GM21528 (cell line): ENCODE measurements around the gene SNX27.
"Not testable (repeated sequence)": the region's sequence is repeated elsewhere in the genome, so short reads cannot be mapped to it uniquely, and the experiment has no call there.

Experiments
- ATAC-seq: cut with Tn5 transposase; IDR thresholded peaks from one replicate; pipeline ENCODE4 v1.9.1; 2021; ENCODE audit warnings: mild to moderate bottlenecking, moderate library complexity; ENCODE audit not compliant: unreplicated experiment, low FRiP score

Gene SNX27

GRCh38 chr1:151596166-151596953, 15.5 kb upstream of the SNX27 start:
- ATAC-seq, result no peak

GRCh38 chr1:151602550-151602949, 9.3 kb upstream of the SNX27 start:
- not testable (repeated sequence) for ATAC-seq

DNA sequence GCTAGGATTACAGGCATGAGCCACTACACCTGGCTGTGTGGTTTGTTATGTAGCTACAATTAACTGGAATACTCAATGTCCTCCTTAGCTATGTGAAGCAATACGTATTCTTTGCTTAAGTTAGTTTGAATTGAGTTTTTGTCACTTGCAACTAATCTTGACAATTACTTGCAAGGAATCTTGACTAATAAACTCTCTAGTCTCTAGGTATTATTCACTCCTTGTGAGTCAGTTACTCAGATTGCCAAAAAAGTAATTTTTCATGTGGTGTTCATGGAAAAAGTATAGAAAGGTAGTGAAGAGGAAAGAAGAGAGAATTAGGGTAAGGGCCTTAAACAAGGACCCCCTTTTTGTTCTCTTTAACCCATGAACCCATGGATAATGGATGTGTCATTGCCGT, 7.6 kb upstream of the SNX27 start:
- ATAC-seq, result no peak

DNA sequence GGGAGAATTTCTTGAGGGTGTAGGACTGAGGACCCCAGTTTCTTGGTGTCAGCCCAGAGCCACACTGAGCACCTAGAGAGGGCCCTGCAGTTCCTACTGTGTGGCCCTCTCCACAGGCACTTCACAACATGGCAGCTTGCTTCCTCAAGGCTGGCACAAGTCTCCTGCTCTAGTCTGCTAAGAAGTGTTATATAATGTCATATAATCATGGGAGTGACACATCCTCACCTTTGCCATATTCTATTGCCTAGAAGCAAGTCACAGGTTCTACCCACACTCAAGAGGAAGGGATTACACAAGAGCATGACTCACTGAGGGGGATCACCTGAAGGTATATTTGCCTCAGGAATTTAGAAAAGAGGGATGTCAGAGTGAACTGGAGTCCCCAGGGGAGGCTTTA, 5.5 kb upstream of the SNX27 start:
- no peak for ATAC-seq

GRCh38 chr1:151606857-151607256, 5.0 kb upstream of the SNX27 start:
- ATAC-seq, result no peak

DNA sequence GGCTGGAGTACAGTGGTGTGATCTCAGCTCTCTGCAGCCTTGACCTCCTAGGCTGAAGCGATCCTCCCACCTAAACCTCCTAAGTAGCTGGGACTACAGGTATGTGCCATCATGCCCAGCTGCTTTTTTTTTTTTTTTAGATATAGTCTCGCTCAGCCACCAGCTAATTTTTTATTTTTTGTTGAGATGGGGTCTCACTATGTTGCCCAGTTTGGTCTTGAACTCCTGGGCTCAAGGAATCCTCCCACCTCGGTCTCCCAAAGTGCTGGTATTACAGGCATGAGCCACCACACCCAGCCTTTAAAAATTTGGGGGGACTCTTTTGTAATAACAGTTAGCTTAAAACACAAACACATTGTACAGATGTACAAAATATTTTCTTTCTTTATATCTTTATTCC, 1.7 kb upstream of the SNX27 start:
- ATAC-seq, result no peak

DNA sequence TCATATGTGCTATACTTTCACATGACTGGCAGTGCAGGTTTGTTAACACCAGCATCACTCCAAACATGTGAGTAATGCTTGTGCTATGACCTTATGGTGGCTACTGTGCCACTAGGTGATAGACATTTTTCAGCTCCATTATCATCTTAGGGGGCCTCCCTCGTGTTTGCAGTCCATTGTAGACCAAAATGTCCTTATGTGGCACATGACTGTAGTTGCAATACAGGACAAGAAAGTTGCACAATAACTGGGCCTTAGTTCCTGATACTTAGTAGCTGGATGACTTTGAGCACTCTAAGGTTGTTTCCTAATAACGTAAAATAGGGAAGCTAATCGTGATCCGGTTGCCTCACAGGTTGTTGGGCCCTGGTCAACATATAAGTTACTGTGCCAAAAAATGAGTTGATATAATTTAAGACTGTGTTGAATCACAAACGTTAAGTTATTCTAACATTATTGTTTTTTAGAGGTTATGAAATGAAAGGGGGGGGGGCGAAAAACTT, 511 bp upstream of the SNX27 start:
- no peak for ATAC-seq

DNA sequence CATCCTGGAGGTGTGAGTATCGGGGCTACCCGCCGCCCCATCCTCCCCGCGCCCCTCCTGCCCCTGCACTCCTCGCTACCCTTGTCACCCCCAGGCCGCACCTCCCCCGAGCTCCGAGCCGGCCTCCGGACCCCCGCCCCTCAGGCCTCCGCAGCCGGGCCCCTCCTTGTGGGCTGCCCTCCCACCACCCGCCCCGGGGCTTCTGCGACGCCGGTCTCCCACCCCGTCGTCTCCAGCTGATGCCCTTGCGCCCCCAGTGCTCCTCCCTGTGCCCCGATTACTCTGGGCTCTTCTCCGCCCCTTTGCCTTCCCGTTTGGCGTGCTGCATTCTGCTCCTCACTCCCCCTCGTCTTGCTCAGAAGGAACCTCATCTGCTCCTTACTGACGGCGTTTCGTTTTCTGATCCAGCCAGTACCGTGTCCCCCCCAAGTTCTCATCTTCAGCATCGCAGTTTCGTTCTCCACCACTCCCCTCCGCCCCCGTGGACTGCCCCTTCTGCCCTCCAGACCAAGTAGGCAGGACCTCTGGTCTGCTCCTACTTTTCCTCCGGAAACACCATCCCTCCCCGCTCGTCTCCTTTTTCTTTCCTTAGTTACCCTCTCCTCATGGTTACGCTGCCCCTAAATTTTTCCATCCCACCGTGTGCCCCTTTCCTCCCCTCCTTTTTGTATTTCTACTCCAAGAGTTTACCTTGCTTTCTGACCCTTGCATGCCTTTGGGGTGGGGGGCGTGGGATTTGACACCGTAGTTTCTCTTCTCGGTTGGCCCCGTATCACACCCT, 841 bp downstream of the SNX27 start:
- ATAC-seq, result peak; percentile 5

GRCh38 chr1:151613282-151613780, 1.5 kb downstream of the SNX27 start:
- ATAC-seq, result no peak

GRCh38 chr1:151615711-151616504, 4.1 kb downstream of the SNX27 start:
- no peak for ATAC-seq

DNA sequence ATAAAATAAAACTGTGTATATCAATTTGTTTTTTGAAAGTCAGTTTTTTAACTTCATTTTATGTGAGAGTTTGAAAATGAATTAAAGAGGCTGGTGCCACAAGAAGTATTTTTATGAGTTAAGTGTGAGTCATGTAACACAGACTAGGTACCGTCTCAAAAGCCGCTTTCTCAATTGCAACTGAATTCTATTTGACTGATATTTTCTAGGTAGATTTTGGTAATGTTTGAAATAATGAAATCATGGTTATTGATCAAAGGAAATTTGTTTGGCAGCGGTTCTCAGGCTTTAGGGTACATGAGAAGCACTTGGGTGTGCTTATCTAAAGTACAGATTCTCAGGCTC, 4.6 kb downstream of the SNX27 start:
- no peak for ATAC-seq

- no peak for ATAC-seq
Measured at GRCh38 chr1:151618003-151618402, 6.2 kb downstream of the SNX27 start.

- ATAC-seq, result no peak
Measured at GRCh38 chr1:151618470-151618869, 6.6 kb downstream of the SNX27 start.

GRCh38 chr1:151618996-151619395, 7.1 kb downstream of the SNX27 start:
- ATAC-seq, result not testable (repeated sequence)

DNA sequence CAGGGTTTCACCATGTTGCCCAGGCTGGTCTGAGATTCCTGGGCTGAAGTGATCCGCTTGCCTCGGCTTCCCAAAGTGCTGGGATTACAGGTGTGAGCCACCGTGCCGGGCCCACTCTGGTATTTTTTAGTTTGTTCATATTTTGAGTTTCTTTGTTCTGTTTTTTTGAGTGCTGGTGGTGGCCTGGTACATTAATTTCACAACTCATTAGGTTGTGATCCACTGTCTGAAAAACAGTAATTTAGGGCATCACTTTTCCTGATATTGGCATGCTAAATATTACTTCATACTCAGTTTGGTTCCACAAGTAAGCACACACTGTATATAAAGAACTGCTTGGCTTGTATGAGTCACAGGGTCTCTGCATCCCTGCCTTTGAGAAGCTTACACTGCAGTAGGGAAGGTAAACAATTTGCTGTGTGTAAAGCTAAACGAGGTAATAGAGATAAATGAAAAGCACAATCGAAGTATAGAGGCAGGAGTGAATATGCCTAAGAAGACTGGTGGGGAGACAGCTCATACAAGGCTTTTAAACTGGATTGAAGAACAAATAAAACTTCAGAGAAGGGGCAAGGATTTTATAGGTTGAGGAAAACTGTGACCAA, 7.7 kb downstream of the SNX27 start:
- ATAC-seq, result no peak

DNA sequence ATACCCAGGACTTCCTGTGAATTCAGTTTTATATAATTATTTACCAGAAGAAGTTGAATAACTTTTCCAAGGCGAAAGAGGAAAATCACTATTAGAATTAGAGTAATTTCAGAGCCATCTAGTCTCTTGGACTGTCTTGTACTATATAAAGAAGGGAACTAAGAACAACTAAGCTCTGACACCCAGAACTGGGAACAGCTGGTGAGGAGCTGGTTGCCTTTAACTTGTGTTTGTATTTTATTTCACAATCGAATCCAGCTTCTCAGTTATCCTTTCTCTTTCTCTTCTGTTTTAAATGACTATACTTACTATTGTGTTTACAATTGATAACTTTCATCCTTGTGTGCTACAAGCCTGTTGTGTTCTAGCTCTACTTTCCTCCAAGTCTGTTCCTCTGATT, 8.4 kb downstream of the SNX27 start:
- ATAC-seq, result no peak

DNA sequence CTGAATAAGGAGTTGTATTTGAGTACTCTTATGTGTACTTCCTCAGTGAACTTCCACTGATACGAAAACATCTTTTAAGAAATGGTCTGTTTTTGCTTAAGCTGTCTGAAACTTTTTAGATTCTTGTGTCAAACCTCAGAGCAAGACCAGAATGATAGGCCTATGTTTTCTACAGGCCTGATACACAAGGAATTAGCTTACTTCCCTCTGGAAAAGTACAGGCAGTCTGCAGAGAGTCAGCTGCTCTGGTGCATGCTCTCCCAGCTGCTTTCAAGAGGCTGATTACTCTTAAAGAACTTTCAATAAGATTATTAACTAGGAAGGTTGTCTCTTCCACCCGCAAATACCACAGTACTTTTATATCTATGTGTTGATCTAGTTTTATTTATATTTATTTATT, 9.5 kb downstream of the SNX27 start:
- no peak for ATAC-seq

DNA sequence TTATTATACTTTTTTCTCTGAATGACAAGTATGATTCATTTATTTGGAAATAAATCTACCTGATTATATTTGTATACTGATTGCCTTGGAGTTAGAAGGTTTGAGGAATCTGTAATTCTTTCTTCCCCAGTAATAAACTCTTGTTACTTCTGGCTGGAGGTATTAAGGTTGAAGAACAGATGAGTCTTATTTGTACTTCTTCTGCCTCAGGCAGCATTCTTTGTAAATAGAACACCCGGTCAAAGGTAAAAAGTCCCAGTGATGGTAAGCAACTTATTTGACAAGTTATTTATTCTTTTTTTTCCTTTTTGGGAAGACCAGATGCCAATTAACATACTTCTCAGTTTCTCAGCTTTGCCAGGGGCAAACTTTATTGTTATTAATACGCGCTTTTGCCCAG, 12.9 kb downstream of the SNX27 start:
- no peak for ATAC-seq

GRCh38 chr1:151626740-151627334, 15.0 kb downstream of the SNX27 start:
- ATAC-seq, result no peak

GRCh38 chr1:151629278-151629677, 17.4 kb downstream of the SNX27 start:
- ATAC-seq, result no peak
